ENCODE measurements around the gene ROR2.
"Not testable (repeated sequence)": the region's sequence is repeated elsewhere in the genome, so short reads cannot be mapped to it uniquely, and the experiment has no call there.

ROR2 gene

DNA sequence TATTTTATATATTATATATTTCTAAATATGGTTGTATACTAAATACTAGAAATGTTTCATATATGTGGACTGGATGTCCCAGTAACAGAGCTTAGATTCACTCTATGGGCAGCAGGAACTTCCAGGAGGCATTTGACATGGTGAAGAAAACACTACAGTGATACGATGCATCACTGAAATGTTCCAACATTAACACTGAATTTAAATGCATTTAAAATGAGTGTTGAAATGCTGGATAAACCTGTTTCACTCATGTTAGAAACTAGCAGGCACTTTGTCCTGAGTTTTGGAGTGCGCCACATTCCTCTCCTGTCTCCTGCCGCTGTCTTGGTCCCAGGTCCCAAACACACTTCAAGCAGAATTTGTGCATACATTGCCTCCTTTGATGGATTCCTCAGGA is 288.6 kb downstream of the ROR2 start:
- no peak for DNase-seq

DNA sequence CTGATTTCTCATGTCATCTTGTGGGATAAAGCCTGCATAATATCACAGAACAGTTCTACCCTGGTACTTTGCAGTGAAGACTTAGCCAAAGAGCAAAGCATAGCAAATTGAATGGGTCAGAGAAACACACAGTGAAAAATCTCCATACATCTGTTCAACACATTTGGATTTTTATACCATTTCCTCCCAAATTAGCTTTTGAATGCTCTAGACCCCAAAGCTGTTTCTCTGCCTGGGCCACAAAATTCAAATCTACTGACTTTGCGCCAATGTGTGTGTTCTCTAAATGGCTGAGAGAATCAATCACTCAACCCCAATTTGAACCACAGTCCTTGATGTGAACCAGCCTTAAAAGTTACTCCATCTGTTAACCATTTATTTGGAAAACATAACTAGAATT is 289.5 kb downstream of the ROR2 start:
- DNase-seq = no peak

DNA sequence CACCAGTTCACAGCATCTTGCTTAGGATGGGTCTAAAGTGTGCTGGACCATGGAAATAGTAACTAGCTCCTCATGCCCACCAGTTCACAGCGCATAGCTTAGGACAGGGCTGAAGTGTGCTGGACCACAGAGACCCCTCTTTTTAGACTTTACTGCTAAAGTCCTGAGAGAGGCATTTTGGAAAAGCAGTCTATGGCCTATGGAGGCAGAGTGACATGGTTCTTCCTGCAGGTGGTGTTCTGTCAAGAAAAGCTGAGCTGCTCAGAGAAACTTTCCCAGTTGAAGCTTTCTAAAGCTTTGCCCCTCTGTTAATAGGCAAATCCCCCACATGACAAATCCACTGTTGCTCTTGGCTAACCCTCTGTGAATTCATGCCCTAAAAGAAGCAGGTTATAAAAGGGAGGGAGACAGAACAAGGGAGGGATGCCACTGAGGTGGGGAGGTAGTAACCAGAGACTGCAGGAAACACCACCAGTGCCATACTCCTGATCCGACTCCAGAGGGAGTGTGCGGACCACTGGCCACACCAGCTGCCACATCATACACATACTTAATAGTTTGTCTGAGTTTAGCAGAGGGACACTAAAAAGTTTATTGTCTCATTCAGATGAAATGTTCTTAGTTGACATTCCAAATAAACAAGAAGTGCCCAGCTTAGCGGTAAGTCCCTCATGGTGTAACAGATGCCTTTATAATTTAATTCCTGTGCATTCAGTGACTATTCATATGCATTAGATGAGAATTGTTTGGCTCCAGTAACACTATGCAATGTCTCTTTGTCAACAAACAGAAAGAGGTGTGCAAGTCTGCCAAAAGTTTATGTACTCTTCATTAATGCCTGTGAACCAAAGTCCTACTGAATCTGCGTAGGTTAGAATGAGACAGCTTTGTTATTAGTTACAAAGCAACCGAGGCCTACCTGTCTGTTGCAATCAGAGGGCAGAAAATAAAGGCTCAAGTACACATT is 290.2 kb downstream of the ROR2 start:
- DNase-seq = no peak

DNA sequence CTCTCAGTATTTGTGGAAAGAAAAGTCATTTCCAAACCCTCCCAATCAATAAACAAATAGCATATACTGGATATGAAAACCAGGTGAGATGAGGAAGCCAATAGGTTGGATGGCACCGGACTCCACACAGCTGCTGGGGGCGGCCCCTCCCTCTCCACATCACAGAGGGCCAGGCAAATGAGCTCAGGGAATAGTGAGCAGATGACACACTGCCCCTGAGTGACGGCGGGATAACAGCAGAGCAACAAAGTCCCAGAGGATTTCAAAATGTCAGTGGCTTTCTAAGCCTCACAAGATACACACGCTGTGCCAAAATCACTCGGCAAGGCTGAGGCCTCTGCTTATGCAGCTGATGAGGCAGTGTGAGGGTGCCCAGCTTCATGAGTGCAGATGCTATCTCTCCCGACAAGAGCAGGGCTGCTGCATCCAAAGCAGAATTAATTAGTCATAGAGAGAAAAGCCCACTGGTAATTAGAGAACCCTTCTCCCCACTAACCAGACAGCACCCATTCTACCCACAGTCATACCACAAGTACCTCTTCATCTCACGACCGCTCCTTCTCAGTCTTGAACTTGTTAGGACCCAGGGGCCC is 291.4 kb downstream of the ROR2 start:
- DNase-seq = no peak

DNA sequence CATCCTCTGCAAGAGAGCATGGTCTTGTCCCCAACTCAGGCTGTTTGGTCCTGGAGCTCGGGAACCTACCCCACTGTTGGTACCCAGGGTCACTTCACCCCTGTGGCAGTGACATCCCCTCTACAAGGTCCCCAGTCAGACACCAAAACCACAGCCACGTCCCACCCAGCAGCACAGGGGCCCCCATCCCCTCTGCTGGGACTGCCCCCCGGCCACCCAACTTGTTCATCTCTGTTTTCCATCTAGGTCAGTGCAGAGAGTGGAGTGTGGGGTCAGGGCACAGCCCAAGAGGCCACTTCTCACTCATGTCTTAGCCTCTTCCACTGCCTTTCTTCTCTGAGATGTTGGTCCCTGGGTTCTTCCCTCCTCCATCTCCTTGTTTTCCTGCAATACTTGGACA is 292.5 kb downstream of the ROR2 start:
- no peak for DNase-seq

DNA sequence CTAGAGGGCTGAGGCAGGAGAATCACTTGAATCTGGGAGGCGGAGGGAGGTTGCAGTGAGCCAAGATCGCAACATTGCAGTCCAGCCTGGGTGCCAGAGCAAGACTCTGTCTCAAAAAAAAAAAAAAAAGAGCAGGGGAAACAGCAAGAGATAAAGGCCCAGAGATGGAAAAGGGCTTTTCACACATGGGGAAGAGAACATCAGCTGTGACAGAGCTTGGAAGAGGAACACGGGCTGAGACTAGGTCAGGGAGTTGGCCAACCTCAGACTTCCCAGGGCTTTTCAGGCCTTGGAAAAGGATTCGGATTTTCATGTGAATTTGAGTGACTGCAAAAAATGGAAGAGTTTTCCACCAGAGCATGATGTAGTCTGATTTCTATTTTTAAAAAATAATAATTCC is 294.4 kb downstream of the ROR2 start:
- DNase-seq = no peak

DNA sequence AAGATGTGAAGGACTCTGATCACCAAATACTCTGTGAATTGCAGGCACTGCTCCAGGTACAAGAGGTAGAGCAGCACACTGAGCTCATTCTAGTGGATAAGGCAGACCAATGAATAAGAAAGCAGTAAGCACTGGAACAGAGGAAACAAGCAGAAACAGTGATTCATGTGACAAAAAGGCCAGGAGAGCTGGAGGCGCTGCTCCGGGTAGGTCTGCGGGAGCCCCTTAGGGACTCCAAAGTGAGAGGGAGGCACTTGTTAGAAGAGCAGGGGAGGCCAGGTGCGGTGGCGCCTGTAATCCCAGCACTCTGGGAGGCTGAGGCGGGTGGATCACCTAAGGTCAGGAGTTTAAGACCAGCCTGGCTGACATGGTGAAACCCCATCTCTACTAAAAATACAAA is 294.8 kb downstream of the ROR2 start:
- no peak for DNase-seq

DNA sequence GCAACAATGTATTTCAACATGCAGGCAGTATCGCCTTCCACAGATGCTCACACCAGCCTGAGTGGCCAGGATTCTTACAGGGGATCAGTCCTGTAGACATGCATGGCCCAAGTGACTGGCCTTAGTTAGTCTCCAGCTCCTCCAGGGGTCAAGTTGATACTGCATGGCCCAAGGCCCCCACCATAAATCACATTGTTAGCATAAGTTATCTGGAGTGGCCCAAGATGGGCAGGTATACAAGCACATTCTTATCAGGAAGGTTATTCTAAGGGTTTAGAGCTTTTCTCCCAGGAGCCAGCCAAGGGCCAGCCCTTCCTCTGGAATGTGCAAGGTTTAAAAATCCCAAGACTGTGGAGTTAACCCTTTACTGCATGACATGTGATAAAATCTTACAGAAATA is 295.5 kb downstream of the ROR2 start:
- DNase-seq = no peak

DNA sequence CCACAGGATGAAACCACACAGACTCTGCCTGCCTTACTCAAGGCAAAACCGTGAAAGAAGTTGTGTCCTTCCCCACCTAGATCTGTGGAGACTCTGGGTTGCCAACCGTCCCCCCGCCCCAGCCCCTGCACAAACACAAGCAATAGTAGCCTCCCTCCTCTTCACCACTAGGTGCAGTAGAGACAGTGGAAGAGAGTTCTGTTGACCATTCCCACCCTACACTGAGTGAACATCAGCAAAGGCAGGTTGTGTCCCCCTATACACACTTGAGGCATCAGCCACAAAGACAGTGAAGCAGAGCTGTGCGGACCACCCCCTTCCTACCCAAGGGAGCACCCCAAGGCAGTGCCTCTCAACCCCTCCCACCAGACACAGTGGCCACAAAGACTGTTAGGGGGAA is 302.7 kb downstream of the ROR2 start:
- DNase-seq = no peak

DNA sequence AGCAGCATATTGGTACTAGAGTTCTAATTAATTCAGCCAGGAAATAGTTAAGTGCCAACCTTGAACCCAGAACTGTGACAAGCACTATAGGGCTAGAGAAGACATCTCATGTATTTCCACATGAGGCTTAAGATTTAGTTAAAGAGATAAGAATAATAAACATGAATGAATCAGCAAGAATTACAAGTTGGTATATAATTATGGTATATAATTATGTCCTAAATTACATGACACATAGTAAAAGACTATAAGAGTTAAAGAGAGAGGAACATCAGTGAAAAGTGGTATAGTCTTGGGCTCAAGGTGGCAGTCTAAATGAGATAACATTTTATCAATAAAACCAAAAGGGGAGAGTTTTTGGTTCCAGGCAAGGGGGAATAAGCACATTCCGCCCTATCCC is 303.3 kb downstream of the ROR2 start:
- DNase-seq = no peak

DNA sequence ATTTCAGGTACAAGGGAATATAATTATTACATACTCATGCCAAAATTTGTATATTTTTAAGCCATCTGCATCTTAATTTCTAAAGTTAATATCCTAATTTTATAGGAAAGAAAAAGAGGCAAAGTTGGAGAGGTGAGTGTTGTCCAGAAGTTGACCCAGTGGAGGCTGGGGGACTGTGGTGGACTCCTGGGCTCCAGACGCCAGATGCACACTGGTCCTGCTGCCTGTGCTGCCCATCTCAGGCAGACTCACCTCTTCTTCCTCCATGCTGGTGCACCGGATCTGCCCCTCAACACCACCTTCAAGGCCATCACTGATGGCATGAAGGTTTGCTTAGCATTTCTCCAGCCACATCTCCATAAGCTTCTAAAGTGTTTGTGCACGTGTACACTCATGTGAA is 305.6 kb downstream of the ROR2 start:
- DNase-seq = no peak

DNA sequence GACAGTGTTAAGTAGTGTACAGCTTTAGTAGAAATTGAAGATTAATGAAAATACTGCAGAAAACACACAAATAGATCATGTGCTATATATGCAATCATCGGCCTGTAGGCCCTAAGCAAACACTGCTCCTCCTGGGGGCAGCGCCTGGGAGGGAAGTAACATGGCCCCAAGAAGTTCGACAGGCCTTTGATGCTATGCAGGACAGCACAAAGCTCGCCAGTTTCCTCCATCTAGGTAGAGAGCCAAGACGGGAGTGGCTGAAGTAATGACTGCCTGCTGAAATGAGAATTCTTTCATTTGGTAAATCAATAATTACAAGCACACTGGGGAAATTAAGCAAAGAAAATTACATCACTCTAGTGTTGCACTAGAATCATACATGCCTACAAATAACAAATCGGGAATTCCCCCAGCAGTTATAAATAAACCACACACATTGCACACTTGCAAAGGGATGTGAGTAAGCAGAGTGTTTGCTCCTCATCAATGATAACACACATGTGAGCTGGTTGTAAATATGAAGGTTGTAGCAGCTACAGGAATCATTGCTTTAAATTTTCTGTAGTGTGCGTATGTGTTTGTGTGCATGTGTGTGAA is 306.4 kb downstream of the ROR2 start:
- DNase-seq = no peak

DNA sequence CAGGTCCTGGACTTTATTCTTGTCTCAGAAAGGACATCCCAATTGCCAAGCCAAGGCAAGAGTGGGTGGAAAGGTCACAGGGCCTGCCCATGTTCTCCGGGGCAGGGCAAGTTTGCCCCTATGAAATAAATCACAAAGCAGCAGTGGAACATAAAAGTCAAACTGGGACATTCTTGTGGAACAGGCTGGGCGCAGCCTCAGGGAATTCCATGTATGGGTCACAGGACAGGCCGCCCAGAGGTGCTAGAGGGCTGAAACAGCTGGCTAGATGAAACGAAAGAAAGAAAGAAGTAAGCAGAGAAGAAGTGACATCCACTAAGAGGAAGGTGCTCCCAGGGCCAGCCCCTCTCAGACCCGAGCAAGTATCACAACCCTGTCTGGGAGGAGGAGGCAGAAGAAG is 307.3 kb downstream of the ROR2 start:
- DNase-seq = no peak

DNA sequence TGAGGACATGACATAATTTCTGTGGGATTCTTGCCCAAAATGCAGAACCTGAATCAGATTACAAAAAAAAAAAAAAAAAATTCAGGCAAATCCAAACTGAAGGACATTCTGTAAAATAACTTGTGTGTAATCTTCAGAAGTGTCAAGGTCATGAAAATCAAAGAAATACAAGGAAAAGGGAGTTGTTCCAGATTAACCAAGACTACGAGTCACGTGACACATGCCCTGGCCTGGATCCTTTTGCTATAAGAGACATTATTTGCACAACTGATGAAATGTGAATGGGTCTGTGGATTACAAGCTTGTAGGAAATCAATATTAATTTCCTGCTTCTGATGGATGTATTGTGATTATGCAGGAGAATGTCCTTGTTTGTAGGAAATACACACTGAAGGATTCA is 309.6 kb downstream of the ROR2 start:
- no peak for DNase-seq

DNA sequence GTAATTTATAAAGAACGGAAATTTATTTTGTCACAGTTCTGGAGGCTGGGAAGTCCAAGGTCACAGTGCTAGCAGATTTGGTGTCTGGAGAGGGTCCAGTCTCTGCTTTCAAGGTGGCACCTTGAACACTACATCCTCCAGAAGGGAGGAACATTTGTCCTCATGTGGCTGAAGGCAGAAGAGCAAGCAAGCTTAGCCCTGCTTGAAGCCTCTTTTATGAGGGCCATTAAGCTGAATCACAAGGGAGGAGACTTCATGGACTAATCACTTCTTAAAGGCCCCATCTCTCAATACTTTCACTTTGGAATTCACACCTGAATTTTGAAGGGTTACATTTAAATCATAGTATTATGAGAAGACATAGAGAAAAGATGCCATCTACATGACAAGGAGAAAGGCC is 311.0 kb downstream of the ROR2 start:
- DNase-seq = no peak

DNA sequence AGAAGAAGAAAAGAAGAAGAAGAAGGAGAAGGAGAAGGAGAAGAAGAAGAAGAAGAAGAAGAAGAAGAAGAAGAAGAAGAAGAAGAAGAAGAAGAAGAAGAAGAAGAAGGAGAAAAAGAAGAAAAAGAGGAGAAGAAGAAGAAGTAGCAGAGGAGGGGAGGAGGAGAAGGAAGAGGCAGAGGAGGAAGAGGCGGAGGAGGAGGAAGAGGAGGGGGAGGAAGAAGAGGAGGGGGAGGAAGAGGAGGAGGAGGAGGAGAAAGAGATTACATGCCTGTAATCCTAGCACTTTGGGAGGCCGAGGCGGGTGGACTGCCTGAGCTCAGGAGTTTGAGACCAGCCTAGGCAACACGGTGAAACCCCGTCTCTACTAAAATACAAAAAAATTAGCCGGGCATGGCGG is 315.2 kb downstream of the ROR2 start:
- not testable (repeated sequence) for DNase-seq

DNA sequence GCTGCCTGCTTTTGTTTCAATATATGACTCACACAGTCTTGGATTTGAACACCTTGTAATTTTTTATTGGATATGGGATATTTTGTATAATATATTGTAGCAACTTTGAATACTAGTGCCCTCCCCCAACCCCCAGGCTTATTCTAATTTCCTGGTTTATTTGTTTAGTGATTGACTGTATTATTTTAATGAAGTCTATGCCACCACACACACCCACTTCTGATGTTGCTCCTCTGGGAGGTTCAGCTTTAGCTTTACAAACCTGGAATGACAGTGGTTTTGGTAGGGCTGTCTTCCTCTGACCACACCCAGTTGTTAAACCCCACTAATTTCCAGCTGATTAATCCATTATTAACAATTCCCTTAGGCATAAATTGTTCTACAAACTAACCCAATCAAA is 320.3 kb downstream of the ROR2 start:
- DNase-seq = no peak

DNA sequence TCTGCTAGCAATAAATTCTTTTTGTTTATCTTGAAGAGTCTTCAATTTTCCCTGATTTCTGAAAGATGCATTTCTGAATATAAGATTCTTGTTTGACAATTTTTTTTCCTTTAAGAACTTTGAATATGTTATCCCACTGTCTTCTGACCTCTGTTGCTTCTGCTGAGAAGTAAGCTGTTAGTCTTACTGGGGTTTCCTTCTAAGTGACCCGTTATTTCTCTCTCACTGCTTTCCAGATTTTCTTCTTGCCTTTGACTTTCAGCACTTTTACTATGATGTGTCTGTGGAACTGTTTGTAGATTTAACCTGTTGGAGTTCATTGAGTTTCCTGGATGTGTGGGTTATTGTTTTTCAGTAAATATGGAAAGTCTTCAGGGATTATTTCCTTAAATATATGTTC is 321.1 kb downstream of the ROR2 start:
- DNase-seq = no peak

DNA sequence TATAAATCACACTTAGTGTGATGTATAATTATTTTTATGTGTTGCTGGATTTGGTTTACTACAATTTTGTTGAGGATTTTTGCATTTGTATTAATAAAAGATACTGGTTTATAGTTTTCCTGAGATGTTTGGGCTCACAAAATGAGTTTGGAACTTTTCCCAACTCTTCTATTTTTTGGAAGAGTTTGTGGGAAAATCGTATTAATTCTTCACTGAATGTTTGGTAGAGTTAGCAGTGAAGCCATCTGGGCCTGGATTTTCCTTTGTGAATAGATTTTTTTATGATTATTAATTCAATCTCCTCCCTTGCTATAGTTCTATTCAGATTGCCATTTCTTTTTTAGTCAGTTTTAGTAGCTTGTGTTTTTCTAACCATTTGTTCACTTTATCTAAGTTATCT is 324.7 kb downstream of the ROR2 start:
- no peak for DNase-seq

DNA sequence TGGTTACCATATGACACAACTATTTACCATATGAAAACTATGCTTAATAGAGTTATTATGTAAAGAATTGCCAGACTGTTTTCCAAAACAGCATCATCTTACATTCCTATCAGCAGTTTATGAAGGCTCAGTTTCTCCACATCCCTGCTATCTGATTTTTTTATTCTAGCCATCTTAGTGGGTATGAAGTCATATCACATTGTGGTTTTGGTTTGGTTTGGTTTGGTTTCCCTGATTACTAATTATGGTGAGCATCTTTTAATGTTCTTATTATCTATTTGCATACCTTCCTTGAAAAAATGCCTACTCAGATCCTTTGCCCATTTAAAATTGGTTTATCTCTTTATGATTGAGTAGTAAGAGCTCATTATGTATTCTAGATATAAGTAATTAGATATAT is 327.0 kb downstream of the ROR2 start:
- DNase-seq = no peak

DNA sequence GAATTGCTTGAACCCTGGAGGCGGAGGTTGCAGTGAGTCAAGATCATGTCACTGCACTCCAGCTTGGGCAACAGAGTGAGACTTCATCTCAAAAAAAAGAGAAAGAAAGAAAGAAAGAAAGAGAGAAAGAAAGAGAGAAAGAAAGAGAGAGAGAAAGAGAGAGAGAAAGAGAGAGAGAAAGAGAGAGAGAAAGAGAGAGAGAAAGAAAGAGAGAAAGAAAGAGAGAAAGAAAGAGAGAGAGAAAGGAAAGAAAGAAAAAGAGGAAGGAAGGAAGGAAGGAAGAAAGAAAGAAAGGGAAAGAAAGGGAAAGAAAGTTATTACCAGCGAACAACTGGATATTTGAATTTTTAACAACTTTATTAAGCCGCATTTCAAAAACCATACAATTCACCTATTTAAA is 327.9 kb downstream of the ROR2 start:
- DNase-seq = not testable (repeated sequence)

DNA sequence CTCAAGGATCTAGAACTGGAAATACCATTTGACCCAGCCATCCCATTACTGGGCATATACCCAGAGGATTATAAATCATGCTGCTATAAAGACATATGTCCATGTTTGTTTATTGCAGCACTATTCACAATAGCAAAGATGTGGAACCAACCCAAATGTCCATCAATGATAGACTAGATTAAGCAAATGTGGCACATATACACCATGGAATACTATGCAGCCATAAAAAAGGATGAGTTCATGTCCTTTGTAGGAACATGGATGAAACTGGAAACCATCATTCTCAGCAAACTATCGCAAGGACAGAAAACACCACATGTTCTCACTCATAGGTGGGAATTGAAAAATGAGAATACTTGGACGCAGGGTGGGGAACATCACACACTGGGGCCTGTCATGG is 336.0 kb downstream of the ROR2 start:
- DNase-seq = not testable (repeated sequence)

DNA sequence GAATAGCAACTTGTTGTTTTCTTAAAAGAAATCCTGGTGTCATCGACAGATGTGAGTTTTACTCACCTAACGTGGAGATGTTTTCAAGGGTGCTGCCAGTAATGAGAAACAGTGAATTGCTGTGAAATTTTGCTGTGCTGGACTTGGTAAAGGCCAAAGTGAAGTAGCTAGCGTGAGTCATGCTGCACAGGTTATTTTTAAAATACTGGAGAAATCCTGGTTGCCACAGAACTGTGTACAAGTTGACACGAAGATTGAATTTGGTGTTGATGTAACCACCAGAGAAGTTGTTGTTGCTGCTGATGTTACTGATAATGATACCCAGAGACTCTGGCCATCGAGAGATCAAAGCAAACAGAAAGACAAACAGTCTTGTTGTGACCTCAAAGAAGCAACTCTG is 338.4 kb downstream of the ROR2 start:
- DNase-seq = peak; percentile 4

DNA sequence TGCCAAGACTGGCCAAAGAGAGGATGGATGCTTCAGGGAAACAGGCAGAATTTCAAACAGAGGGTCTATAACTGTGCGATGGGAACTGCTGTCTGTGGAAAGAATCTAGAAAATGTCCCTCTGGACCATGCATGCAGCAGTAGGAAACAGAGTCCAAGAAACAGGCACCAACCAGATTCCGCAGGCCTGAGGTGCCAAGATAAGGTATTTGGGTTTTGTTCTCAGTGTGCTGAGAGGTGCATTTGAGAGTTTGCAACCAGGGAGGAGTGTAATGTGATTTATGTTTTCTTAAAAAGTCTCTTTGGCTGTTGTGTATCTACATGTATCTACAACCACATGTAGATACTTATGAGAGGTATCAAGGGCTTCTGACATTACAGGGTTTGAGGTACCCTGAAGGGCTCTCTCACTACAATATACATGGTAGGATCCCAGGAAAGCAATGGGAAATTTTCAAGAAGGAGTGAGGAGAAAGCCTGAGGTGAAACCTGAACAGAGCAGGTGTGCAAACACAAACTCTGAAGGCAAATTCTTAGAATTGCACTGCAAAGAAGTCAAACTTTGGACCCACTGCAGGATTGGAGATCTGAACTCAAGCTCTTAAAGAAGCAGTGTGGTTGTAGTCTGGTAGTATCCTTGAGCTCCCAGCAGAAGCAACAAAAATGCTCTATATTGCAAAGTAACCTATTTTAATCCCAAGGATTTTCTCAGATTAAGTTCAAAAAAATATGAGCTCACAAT is 343.6 kb downstream of the ROR2 start:
- DNase-seq = no peak

Data from DMS53 (cell line).